Right lobe of liver (tissue), 6 donors: Measurements from ENCODE around the gene ORC5. TPM values are rescaled to one million over a fixed set of nuclear protein-coding genes. Genes with fewer than 3 reads are reported as not detected.

Experiments
- ATAC-seq, 4 donors: fragments of 200-7000 bp; cut with Tn5 transposase; one replicate each; pipeline ENCODE4 v1.9.1; 2020; ENCODE audit warnings: mild to moderate bottlenecking in 4 of 4, moderate library complexity in 4 of 4
- DNase-seq, 3 donors: peaks; one replicate each; pipeline ENCODE4 v3.0.0-alpha.2; 2020
- H3K27ac ChIP-seq, 3 donors: fragments of 200-600 bp; one replicate each; pipeline ENCODE4 v1.8.0; 2022
- H3K27me3 ChIP-seq, 2 donors: fragments of 200-600 bp; one replicate each; pipeline ENCODE4 v1.8.0; 2022
- H3K36me3 ChIP-seq, 4 donors: fragments of 200-600 bp; sonication (generic) in 1 of 4; one replicate each; pipeline versions ENCODE4 v1.5.1 to v1.8.0; 2017 to 2022; ENCODE audit warnings: control low read depth in 1 of 4
- H3K4me1 ChIP-seq, 4 donors: fragments of 200-600 bp; sonication (generic) in 1 of 4; one replicate each; pipeline versions ENCODE4 v1.5.1 to v1.8.0; 2017 to 2022; ENCODE audit warnings: control low read depth in 1 of 4
- H3K4me3 ChIP-seq, 3 donors: fragments of 200-600 bp; one replicate each; pipeline ENCODE4 v1.8.0; 2022
- H3K9me3 ChIP-seq, 4 donors: fragments of 200-600 bp; sonication (generic) in 1 of 4; one replicate each; pipeline versions ENCODE4 v1.5.1 to v1.8.0; 2017 to 2022; ENCODE audit warnings: control low read depth in 1 of 4
- CTCF ChIP-seq, 4 donors: fragments of 200-600 bp in 3 of 4; fragments of 450-650 bp in 1 of 4; IDR thresholded peaks; one replicate each; pipeline versions ENCODE4 v1.5.1 to v1.8.0; 2016 to 2022; ENCODE audit warnings: antibody characterized with exemption in 4 of 4, mild to moderate bottlenecking in 2 of 4
- POLR2A ChIP-seq: fragments of 450-650 bp; IDR thresholded peaks from one replicate; pipeline ENCODE4 v1.6.1; 2017; ENCODE audit warnings: antibody characterized with exemption, mild to moderate bottlenecking
- WGBS: methylation state at CpG from one replicate; pipeline ENCODE4 v1.1.6; 2018; ENCODE audit warnings: low coverage, low lambda C conversion rate; ENCODE audit not compliant: insufficient coverage; ENCODE audit errors: missing lambda C conversion rate; 5-methylcytosine and 5-hydroxymethylcytosine counted together
- intact Hi-C, 2 donors: fragments of 100-400 bp; cut with DNase I; formaldehyde crosslinking; loops; one replicate each; pipeline versions ENCODE4 v1.11.2 to v1.14.1; 2022
- total RNA-seq, 6 experiments: library from RNA; depleted of rRNA in 2 of 6; stranded (reverse); fragments of >200 nt in 2 of 6; fragmentation: NEBNext Ultra II Directional in 3 of 6; extraction: Animal tissue kit (Norgen Biotek cat#: 25700) in 3 of 6; gene quantifications; one replicate each; pipeline versions ENCODE4 v1.1.0 to v1.2.4, GENCODE V29; 2016 to 2023
- donor health status: DM: no; HTN: yes; CAD: no.
- donor health status: DM: no; HTN: no; CAD: no.
- donor health status: DM: no; HTN: no; CAD: no.
- donor health status: DM: no; HTN: yes; CAD: no.
- donor health status: DM: no; HTN: yes; CAD: no.

ORC5 gene
- total RNA-seq, 6 experiments from 2014 or later: 6.7 to 16.6 (median 12.4) TPM

- no peak for ATAC-seq
- no peak for DNase-seq
- H3K4me3 ChIP-seq: no peak overlapping the region
- 38% methylated on average over 2 of the region's 2 CpGs for WGBS
- TF ChIP-seq POLR2A (no peak), CTCF (IDR thresholded peaks at IDR 0.05) (no peak)
- H3K4me1 ChIP-seq: no peaks in the 10 kb centered on the region
- intact Hi-C loops: no loop called here
- no peaks in the 10 kb centered on the region for H3K27me3 ChIP-seq
- H3K9me3 ChIP-seq: no peaks in the 10 kb centered on the region
- H3K27ac ChIP-seq: no peak overlapping the region
- H3K36me3 ChIP-seq: no peaks in the 10 kb centered on the region
Observed at GRCh38 chr7:104174798-104175197, 33.0 kb downstream of the ORC5 start.

- Histone ChIP-seq H3K4me3 (no peak overlapping the region), H3K27me3 (no peaks in the 10 kb centered on the region), H3K9me3 (no peaks in the 10 kb centered on the region), H3K4me1 (no peaks in the 10 kb centered on the region), H3K27ac (no peak overlapping the region), H3K36me3 (peaks cover 0 to 4% (median 0%) of the 10 kb centered on the region in 4 donors)
- intact Hi-C loops: no loop called here
- no peak for ATAC-seq
- no peak for TF ChIP-seq POLR2A
- TF ChIP-seq CTCF (IDR thresholded peaks at IDR 0.05): no peak
- no peak for DNase-seq
- 65% methylated on average over 6 of the region's 6 CpGs for WGBS
Observed at GRCh38 chr7:104162081-104162480, 45.7 kb downstream of the ORC5 start.

- peaks cover 0 to 4% (median 0%) of the 10 kb centered on the region in 4 donors for H3K36me3 ChIP-seq
- H3K9me3 ChIP-seq: no peaks in the 10 kb centered on the region
- no peak overlapping the region for H3K4me3 ChIP-seq
- no peak for ATAC-seq
- TF ChIP-seq CTCF (IDR thresholded peaks at IDR 0.05) (no peak), POLR2A (no peak)
- no peaks in the 10 kb centered on the region for H3K4me1 ChIP-seq
- H3K27me3 ChIP-seq: no peaks in the 10 kb centered on the region
- no peak overlapping the region for H3K27ac ChIP-seq
- 70% methylated on average over 3 of the region's 3 CpGs for WGBS
- DNase-seq: no peak
- intact Hi-C loops: no loop called here
Observed at GRCh38 chr7:104161244-104161643, 46.6 kb downstream of the ORC5 start.

GRCh38 chr7:104160375-104160774 lies 47.4 kb downstream of the ORC5 start:
- H3K27me3 ChIP-seq: no peaks in the 10 kb centered on the region
- peaks cover 0 to 4% (median 0%) of the 10 kb centered on the region in 4 donors for H3K36me3 ChIP-seq
- no peak for ATAC-seq
- H3K9me3 ChIP-seq: no peaks in the 10 kb centered on the region
- intact Hi-C loops: no loop called here
- H3K4me3 ChIP-seq: no peak overlapping the region
- no peak for DNase-seq
- no peak overlapping the region for H3K27ac ChIP-seq
- H3K4me1 ChIP-seq: no peaks in the 10 kb centered on the region
- TF ChIP-seq CTCF (IDR thresholded peaks at IDR 0.05) (peak; percentile 39 to 52 (median 42)), POLR2A (no peak)

GRCh38 chr7:104156842-104157277 lies 51.0 kb downstream of the ORC5 start:
- no peak for DNase-seq

More at GRCh38 chr7:104156842-104157277, 51.0 kb downstream of the ORC5 start:
- intact Hi-C loops: loop anchor here in 1 of 2 donors (10.0 kb wide), 1 partner anchor 572 kb away; no protein-coding TSS in a partner anchor
- H3K9me3 ChIP-seq: no peaks in the 10 kb centered on the region
- H3K36me3 ChIP-seq: no peaks in the 10 kb centered on the region
- ATAC-seq: peak; percentile 43 to 72 (median 53)
- TF ChIP-seq CTCF (IDR thresholded peaks at IDR 0.05): peak; percentile 62 to 70 (median 66)
- TF ChIP-seq POLR2A: no peak
- 10% methylated on average over 2 of the region's 2 CpGs for whole genome bisulfite sequencing
- H3K4me1 ChIP-seq: no peaks in the 10 kb centered on the region
- no peak overlapping the region for H3K4me3 ChIP-seq
- no peak overlapping the region for H3K27ac ChIP-seq
- no peaks in the 10 kb centered on the region for H3K27me3 ChIP-seq
